ENCODE data around the gene TRAFD1.

Gene TRAFD1

DNA sequence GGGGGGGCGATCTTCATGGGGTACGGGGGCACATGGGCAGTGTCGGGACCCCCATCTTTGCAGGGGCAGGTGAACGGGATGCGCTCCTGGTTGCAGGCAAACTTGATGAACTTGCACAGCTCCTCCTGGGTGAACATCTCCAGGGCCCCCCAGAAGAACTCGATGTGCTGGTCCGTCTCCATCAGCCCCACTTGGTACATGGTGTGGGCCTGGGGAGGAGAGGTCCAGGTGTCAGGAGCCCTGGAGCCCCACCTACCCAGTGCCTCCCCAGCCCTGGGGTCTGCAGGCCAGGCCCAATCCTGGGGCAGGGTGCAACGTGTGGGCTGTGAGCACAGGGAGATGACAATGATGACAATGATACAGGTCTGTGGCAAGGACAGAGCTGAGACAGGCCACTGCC lies 37.7 kb downstream of the TRAFD1 start:
- TF ChIP-seq, protein P1, sequence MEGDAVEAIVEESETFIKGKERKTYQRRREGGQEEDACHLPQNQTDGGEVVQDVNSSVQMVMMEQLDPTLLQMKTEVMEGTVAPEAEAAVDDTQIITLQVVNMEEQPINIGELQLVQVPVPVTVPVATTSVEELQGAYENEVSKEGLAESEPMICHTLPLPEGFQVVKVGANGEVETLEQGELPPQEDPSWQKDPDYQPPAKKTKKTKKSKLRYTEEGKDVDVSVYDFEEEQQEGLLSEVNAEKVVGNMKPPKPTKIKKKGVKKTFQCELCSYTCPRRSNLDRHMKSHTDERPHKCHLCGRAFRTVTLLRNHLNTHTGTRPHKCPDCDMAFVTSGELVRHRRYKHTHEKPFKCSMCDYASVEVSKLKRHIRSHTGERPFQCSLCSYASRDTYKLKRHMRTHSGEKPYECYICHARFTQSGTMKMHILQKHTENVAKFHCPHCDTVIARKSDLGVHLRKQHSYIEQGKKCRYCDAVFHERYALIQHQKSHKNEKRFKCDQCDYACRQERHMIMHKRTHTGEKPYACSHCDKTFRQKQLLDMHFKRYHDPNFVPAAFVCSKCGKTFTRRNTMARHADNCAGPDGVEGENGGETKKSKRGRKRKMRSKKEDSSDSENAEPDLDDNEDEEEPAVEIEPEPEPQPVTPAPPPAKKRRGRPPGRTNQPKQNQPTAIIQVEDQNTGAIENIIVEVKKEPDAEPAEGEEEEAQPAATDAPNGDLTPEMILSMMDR (IDR thresholded peaks at IDR 0.05), result no peak
- no peaks in the 10 kb centered on the region for H3K9me3 ChIP-seq
- no peaks in the 10 kb centered on the region for H3K27me3 ChIP-seq
- H3K27ac ChIP-seq, result no peak overlapping the region
- H3K4me1 ChIP-seq (ENCODE audit: control insufficient read depth in 1 of 2, insufficient read depth in 1 of 2, low read depth in 1 of 2, low read length in 1 of 2), result no peaks in the 10 kb centered on the region
- H3K4me3 ChIP-seq (ENCODE audit: low read depth in 1 of 2, low read length in 1 of 2), result no peak overlapping the region
- H3K36me3 ChIP-seq, result peaks cover 89% of the 10 kb centered on the region

GRCh38 chr12:112163471-112163991 lies 38.2 kb downstream of the TRAFD1 start:
- no peak overlapping the region for H3K27ac ChIP-seq
- H3K4me3 ChIP-seq (ENCODE audit: low read depth in 1 of 2, low read length in 1 of 2), result no peak overlapping the region
- H3K36me3 ChIP-seq, result peaks cover 89% of the 10 kb centered on the region
- TF ChIP-seq, protein P1 (IDR thresholded peaks at IDR 0.05), result no peak
- H3K4me1 ChIP-seq (ENCODE audit: control insufficient read depth in 1 of 2, insufficient read depth in 1 of 2, low read depth in 1 of 2, low read length in 1 of 2), result no peaks in the 10 kb centered on the region
- no peaks in the 10 kb centered on the region for H3K9me3 ChIP-seq
- no peaks in the 10 kb centered on the region for H3K27me3 ChIP-seq

GRCh38 chr12:112164011-112164660 lies 38.8 kb downstream of the TRAFD1 start:
- H3K27ac ChIP-seq, result no peak overlapping the region
- H3K4me3 ChIP-seq (ENCODE audit: low read depth in 1 of 2, low read length in 1 of 2), result no peak overlapping the region
- H3K4me1 ChIP-seq (ENCODE audit: control insufficient read depth in 1 of 2, insufficient read depth in 1 of 2, low read depth in 1 of 2, low read length in 1 of 2), result no peaks in the 10 kb centered on the region
- peaks cover 89% of the 10 kb centered on the region for H3K36me3 ChIP-seq
- H3K9me3 ChIP-seq, result no peaks in the 10 kb centered on the region
- TF ChIP-seq, protein P1 (IDR thresholded peaks at IDR 0.05), result no peak
- H3K27me3 ChIP-seq, result no peaks in the 10 kb centered on the region

GRCh38 chr12:112165624-112166023 lies 40.3 kb downstream of the TRAFD1 start:
- no peaks in the 10 kb centered on the region for H3K9me3 ChIP-seq
- H3K4me3 ChIP-seq (ENCODE audit: low read depth in 1 of 2, low read length in 1 of 2), result no peak overlapping the region
- H3K36me3 ChIP-seq, result peaks cover 89% of the 10 kb centered on the region
- no peaks in the 10 kb centered on the region for H3K4me1 ChIP-seq (ENCODE audit: control insufficient read depth in 1 of 2, insufficient read depth in 1 of 2, low read depth in 1 of 2, low read length in 1 of 2)
- no peaks in the 10 kb centered on the region for H3K27me3 ChIP-seq
- H3K27ac ChIP-seq, result no peak overlapping the region
- TF ChIP-seq, protein P1 (IDR thresholded peaks at IDR 0.05), result no peak

DNA sequence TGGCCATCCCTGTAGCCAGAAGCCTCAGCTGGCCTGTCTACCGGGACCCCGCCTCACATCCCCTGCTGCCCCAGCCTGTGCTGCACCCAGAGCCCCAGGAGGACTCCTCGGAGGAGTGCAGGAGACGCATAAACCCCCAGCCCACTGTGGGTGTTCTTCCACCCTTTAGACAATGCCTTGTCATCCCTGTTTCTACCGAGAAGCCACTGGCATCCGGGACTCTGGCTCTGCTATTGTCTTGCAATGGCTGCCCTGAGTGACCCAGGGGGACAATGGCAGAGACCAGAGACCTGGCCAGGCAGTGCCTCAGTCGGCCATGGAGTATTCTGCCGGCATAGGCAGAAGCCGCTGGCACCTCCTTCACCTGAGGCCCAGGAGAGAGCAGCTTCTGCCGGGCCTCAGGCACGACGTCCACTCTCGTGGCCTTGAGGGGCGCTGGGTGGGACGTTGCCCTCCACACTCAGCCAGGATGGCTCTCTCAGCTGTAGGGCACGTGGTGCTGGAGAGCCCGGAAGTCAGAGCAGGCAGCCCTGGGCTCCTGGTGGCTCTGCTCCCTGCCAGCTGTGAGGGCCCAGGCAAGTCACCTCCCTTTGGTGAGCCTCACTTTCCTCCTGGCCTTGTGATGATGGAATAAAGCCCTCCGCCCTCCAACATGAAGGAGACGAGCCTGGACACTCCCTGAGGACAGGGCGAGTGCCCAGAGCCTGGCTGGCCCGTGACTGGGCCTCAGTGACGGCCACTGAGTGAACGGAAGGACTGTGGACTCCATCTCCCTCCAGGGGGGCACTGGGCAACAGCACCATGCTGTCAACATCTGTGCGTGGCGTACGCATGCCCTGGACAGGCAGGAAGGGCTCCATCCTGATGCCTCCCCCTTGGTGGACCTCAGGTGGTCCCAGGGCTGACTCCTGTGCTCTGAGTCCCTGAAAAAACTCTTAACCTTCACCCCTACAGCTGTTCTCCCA lies 41.0 kb downstream of the TRAFD1 start:
- H3K9me3 ChIP-seq, result no peaks in the 10 kb centered on the region
- H3K27me3 ChIP-seq, result no peaks in the 10 kb centered on the region
- no peak overlapping the region for H3K27ac ChIP-seq
- H3K36me3 ChIP-seq, result peaks cover 89% of the 10 kb centered on the region
- no peaks in the 10 kb centered on the region for H3K4me1 ChIP-seq (ENCODE audit: control insufficient read depth in 1 of 2, insufficient read depth in 1 of 2, low read depth in 1 of 2, low read length in 1 of 2)
- no peak overlapping the region for H3K4me3 ChIP-seq (ENCODE audit: low read depth in 1 of 2, low read length in 1 of 2)
- TF ChIP-seq, protein P1 (IDR thresholded peaks at IDR 0.05), result no peak

Data from neutrophil (primary cell).